Measurements from ENCODE around the gene SORCS2.

SORCS2 gene

DNA sequence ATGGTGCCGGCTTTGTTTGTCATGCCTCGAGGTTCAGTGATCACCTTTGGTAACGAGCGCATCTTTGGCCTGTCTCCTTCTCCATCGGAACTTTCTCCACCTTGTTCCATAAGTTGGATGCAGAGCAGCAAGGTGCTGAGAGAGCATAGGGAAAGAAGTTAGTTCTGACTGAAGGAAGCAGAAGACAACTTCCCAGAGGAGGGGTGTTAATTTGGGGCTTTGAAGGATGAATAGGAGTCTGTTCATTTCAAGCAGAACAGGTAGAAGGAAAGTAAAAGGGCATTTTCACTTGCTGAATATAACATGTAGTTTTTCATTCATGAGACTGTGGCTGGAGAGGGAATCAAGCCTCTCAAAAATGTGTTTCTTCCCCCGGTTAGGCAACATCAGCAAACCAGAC, 474.4 kb downstream of the SORCS2 start:
- in situ Hi-C loops (cut with MboI; ENCODE audit: low sequenced_read_pairs, unreplicated experiment), result no loop called here
- no peak for DNase-seq (ENCODE audit: low spot score)
- TF ChIP-seq CTCF (IDR thresholded peaks at IDR 0.05; ENCODE audit: borderline replicate concordance, control extremely low read depth, extremely low read depth, insufficient read depth, missing control alignments), result no peak

- no peak for TF ChIP-seq CTCF (IDR thresholded peaks at IDR 0.05; ENCODE audit: borderline replicate concordance, control extremely low read depth, extremely low read depth, insufficient read depth, missing control alignments)
- no peak for DNase-seq (ENCODE audit: low spot score)
- in situ Hi-C loops (cut with MboI; ENCODE audit: low sequenced_read_pairs, unreplicated experiment), result no loop called here
These were observed 475.9 kb downstream of the SORCS2 start for GRCh38 chr4:7668271-7668670.

GRCh38 chr4:7668826-7669225, 476.5 kb downstream of the SORCS2 start:
- in situ Hi-C loops (cut with MboI; ENCODE audit: low sequenced_read_pairs, unreplicated experiment), result no loop called here
- TF ChIP-seq CTCF (IDR thresholded peaks at IDR 0.05; ENCODE audit: borderline replicate concordance, control extremely low read depth, extremely low read depth, insufficient read depth, missing control alignments), result no peak
- DNase-seq (ENCODE audit: low spot score), result no peak

DNA sequence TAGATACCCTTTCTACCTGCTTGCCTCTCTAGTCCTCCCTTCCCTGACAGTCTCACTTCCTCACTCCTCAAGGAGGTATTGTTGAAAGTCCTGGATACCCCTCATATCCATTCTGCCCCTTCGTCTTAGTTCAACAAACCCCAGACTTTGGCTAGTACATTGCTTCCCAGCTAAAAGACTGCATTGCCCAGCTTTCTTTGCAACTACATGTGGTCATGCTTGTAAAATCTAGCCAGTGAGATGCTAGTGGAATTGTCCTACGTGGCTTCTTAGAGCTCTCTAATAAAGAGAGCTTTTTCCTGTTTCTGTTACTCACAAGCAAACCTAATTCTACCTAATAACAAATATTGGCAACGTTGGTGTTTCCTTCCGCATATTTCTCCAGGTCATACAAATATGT, 480.3 kb downstream of the SORCS2 start:
- in situ Hi-C loops (cut with MboI; ENCODE audit: low sequenced_read_pairs, unreplicated experiment), result no loop called here
- DNase-seq (ENCODE audit: low spot score), result no peak
- no peak for TF ChIP-seq CTCF (IDR thresholded peaks at IDR 0.05; ENCODE audit: borderline replicate concordance, control extremely low read depth, extremely low read depth, insufficient read depth, missing control alignments)

DNA sequence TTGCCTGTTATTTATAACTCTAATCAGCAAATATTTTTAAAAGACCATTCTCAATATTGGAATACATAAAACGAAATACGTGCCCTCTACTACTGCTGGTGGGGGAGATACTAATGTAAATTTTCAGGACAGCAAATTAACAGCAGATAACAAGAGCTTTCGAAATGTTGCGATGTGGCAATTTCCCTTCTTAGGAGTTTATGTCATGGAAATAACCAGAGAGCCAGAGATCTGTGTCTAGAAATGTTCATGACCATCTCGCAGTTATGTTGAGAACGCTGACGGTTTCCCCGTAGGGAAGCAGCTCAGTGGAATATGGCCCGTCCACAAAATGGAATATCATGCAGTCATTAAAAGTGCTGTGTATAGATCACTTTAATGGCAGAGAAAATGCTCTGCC, 480.8 kb downstream of the SORCS2 start:
- no peak for TF ChIP-seq CTCF (IDR thresholded peaks at IDR 0.05; ENCODE audit: borderline replicate concordance, control extremely low read depth, extremely low read depth, insufficient read depth, missing control alignments)

DNA sequence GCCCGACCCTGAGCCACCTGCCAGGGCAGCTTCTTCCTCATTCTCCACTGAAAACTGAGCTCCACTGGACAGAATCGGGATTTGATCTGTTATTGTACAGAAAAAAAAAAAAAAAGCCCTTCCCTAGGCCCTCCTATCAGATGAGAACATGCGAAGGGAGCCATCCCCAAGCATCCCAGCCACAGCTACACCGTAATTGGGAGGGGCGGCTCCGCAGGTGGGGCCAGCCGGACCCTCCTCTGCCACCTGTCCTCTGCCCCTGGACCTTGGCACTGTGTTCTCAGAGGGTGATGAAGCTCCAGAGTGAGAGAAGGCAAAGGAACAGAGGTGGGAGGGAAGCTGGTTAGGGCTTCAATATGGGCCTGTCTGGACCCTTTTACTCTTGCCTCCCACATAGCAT, 482.4 kb downstream of the SORCS2 start:
- in situ Hi-C loops (cut with MboI; ENCODE audit: low sequenced_read_pairs, unreplicated experiment), result no loop called here
- DNase-seq (ENCODE audit: low spot score), result no peak
- no peak for TF ChIP-seq CTCF (IDR thresholded peaks at IDR 0.05; ENCODE audit: borderline replicate concordance, control extremely low read depth, extremely low read depth, insufficient read depth, missing control alignments)

More for the DNA sequence above, 480.8 kb downstream of the SORCS2 start:
- DNase-seq (ENCODE audit: low spot score), result no peak
- in situ Hi-C loops (cut with MboI; ENCODE audit: low sequenced_read_pairs, unreplicated experiment), result no loop called here

- in situ Hi-C loops (cut with MboI; ENCODE audit: low sequenced_read_pairs, unreplicated experiment), result no loop called here
- DNase-seq (ENCODE audit: low spot score), result no peak
- no peak for TF ChIP-seq CTCF (IDR thresholded peaks at IDR 0.05; ENCODE audit: borderline replicate concordance, control extremely low read depth, extremely low read depth, insufficient read depth, missing control alignments)
These were observed 482.8 kb downstream of the SORCS2 start for GRCh38 chr4:7675136-7675535.

All from GM13976 (cell line).